HCT116 (cell line): ENCODE measurements around the gene TRPM8. TPM values are rescaled to one million over a fixed set of nuclear protein-coding genes. Genes with fewer than 3 reads are reported as not detected.

Experiments
- ATAC-seq: fragments of 200-7000 bp; cut with Tn5 transposase; 2 replicates; pipeline ENCODE4 v1.9.1; 2020; ENCODE audit warnings: mild to moderate bottlenecking, moderate library complexity
- BruUV-seq: library from RNA; stranded (reverse); fragments of 400-500 nt; replicated peaks from 2 replicates; lab custom pipeline; 2021; lab: Mats Ljungman, UMichigan
- CTCF ChIA-PET: fragments of 300-600 bp; sonication (Branson Sonifier 250); formaldehyde crosslinking; loops from one replicate; lab custom pipeline; 2021; ENCODE audit warnings: antibody characterized with exemption; lab: Charles Lee
- POLR2A ChIA-PET: fragments of 300-600, 350-600 bp; sonication (Branson Sonifier 250); formaldehyde crosslinking; loops from one replicate; lab custom pipeline; 2021; ENCODE audit warnings: antibody characterized with exemption; lab: Charles Lee
- RAD21 ChIA-PET, 2 experiments: fragments of 300-600 bp; sonication (Branson Sonifier 250); formaldehyde crosslinking; loops; one replicate each; lab custom pipeline; 2023; ENCODE audit warnings: low total read pairs in 2 of 2; ENCODE audit not compliant: uncharacterized antibody in 2 of 2, unreplicated experiment in 2 of 2, low non-redundant PET in 1 of 2; lab: Charles Lee
- DNase-seq: peaks from one replicate; pipeline ENCODE4 v3.0.0-alpha.2; 2010; ENCODE audit warnings: low read depth, low spot score
- H2AFZ ChIP-seq: fragments of 200-600 bp; shearing (Covaris generic), sonication (generic); 2 replicates; pipeline ENCODE4 v1.6.1; 2017; ENCODE audit warnings: low read depth, mixed run types, mixed read lengths, antibody characterized with exemption, low read length; ENCODE audit not compliant: poor library complexity, severe bottlenecking
- H3K27ac ChIP-seq: 2 replicates; pipeline ENCODE4 v1.5.1; 2012; ENCODE audit warnings: low read depth, low read length
- H3K27me3 ChIP-seq: fragments of 200-600 bp; sonication (generic); 2 replicates; pipeline ENCODE4 v1.6.1; 2016; ENCODE audit warnings: mixed run types, low read length, mixed read lengths; ENCODE audit not compliant: insufficient read depth
- H3K36me3 ChIP-seq, 2 experiments: fragments of 200-500 bp in 1 of 2; fragments of 200-600 bp in 1 of 2; sonication (Bioruptor generic) in 1 of 2; sonication (generic) in 1 of 2; 2 replicates each; pipeline versions ENCODE4 v1.5.1 to v1.6.1; 2014 to 2016; ENCODE audit warnings: low read length in 2 of 2, inconsistent platforms in 1 of 2, mixed read lengths in 1 of 2, mixed run types in 1 of 2; ENCODE audit not compliant: insufficient read depth in 2 of 2, control insufficient read depth in 1 of 2
- H3K4me1 ChIP-seq, 2 experiments: fragments of 200-600 bp in 1 of 2; sonication (generic) in 1 of 2; 2 replicates each; pipeline versions ENCODE4 v1.5.1 to v1.6.1; 2012 to 2017; ENCODE audit warnings: low read length in 2 of 2, inconsistent platforms in 1 of 2, mild to moderate bottlenecking in 1 of 2, mixed read lengths in 1 of 2, mixed run types in 1 of 2, moderate library complexity in 1 of 2; ENCODE audit not compliant: insufficient read depth in 2 of 2, control insufficient read depth in 1 of 2
- H3K4me2 ChIP-seq: fragments of 200-600 bp; sonication (generic); 2 replicates; pipeline ENCODE4 v1.6.1; 2017; ENCODE audit warnings: mixed run types, low read length, mixed read lengths
- H3K4me3 ChIP-seq, 2 experiments: fragments of 200-600 bp in 1 of 2; sonication (generic) in 1 of 2; replicated peaks in 1 of 2; 2 replicates each; pipeline ENCODE4 v1.5.1; 2011 to 2016; ENCODE audit warnings: low read length in 2 of 2, control low read depth in 1 of 2, low read depth in 1 of 2, mild to moderate bottlenecking in 1 of 2, mixed read lengths in 1 of 2, mixed run types in 1 of 2
- H3K79me2 ChIP-seq: fragments of 200-600 bp; sonication (generic); 2 replicates; pipeline ENCODE4 v1.6.1; 2017; ENCODE audit warnings: mild to moderate bottlenecking, mixed run types, low read length, moderate library complexity, mixed read lengths; ENCODE audit not compliant: insufficient read depth
- H3K9ac ChIP-seq: fragments of 200-600 bp; sonication (generic); 2 replicates; pipeline ENCODE4 v1.6.1; 2016; ENCODE audit warnings: low read length, mixed read lengths
- H3K9me2 ChIP-seq: fragments of 200-600 bp; sonication (generic), shearing (Covaris generic); 2 replicates; pipeline ENCODE4 v1.6.1; 2017; ENCODE audit warnings: mixed run types, mild to moderate bottlenecking, moderate library complexity; ENCODE audit not compliant: insufficient read depth
- H3K9me3 ChIP-seq, 2 experiments: fragments of 200-500 bp in 1 of 2; fragments of 200-600 bp in 1 of 2; sonication (Bioruptor generic) in 1 of 2; sonication (generic) in 1 of 2; 2 replicates each; pipeline ENCODE4 v1.6.1; 2014 to 2017; ENCODE audit warnings: low read length in 2 of 2, mixed read lengths in 2 of 2, inconsistent platforms in 1 of 2, low read depth in 1 of 2, mild to moderate bottlenecking in 1 of 2, mixed run types in 1 of 2, moderate library complexity in 1 of 2; ENCODE audit not compliant: control insufficient read depth in 1 of 2, insufficient read depth in 1 of 2
- H4K20me1 ChIP-seq: fragments of 200-600 bp; sonication (generic), shearing (Covaris generic); 2 replicates; pipeline ENCODE4 v1.6.1; 2017; ENCODE audit warnings: mixed run types, mild to moderate bottlenecking, moderate library complexity; ENCODE audit not compliant: insufficient read depth
- ATF3 ChIP-seq: IDR thresholded peaks from 2 replicates; pipeline ENCODE4 v1.6.1; 2012
- CTCF ChIP-seq, 3 experiments: fragments of 200-600 bp in 1 of 3; sonication (generic) in 1 of 3; IDR thresholded peaks in 2 of 3; conservative IDR thresholded peaks in 1 of 3; 2 replicates each; pipeline ENCODE4 v1.5.1; 2012 to 2017; ENCODE audit warnings: low read depth in 2 of 3, low read length in 2 of 3, antibody characterized with exemption in 1 of 3, borderline replicate concordance in 1 of 3, control low read depth in 1 of 3, mild to moderate bottlenecking in 1 of 3, mixed read lengths in 1 of 3, mixed run types in 1 of 3, moderate library complexity in 1 of 3; ENCODE audit not compliant: insufficient read depth in 1 of 3
- ELF1 ChIP-seq: IDR thresholded peaks from 2 replicates; pipeline ENCODE4 v1.6.1; 2012; ENCODE audit warnings: low read depth, borderline replicate concordance
- EZH2 ChIP-seq: fragments of 200-600 bp; sonication (generic); IDR thresholded peaks from 2 replicates; pipeline ENCODE4 v1.6.1; 2017; ENCODE audit warnings: antibody characterized with exemption, mixed run types
- EZH2phosphoT487 ChIP-seq: fragments of 200-600 bp; IDR thresholded peaks from 2 replicates; pipeline ENCODE4 v1.6.1; 2018; ENCODE audit warnings: antibody characterized with exemption, borderline replicate concordance
- FOSL1 ChIP-seq: IDR thresholded peaks from 2 replicates; pipeline ENCODE4 v1.6.1; 2012; ENCODE audit warnings: low read depth
- MAX ChIP-seq: IDR thresholded peaks from 2 replicates; pipeline ENCODE4 v1.6.1; 2012
- POLR2AphosphoS5 ChIP-seq: IDR thresholded peaks from 2 replicates; pipeline ENCODE4 v1.6.1; 2011; ENCODE audit warnings: mild to moderate bottlenecking, low read depth, low read length, moderate library complexity
- RAD21 ChIP-seq: IDR thresholded peaks from 2 replicates; pipeline ENCODE4 v1.6.1; 2012; ENCODE audit warnings: low read depth, mild to moderate bottlenecking
- REST ChIP-seq: IDR thresholded peaks from 2 replicates; pipeline ENCODE4 v1.6.1; 2012; ENCODE audit warnings: low read depth
- SP1 ChIP-seq: IDR thresholded peaks from 2 replicates; pipeline ENCODE4 v1.6.1; 2012; ENCODE audit warnings: low read depth
- SRF ChIP-seq: IDR thresholded peaks from 2 replicates; pipeline ENCODE4 v1.6.1; 2012; ENCODE audit warnings: low read depth
- YY1 ChIP-seq: IDR thresholded peaks from 2 replicates; pipeline ENCODE4 v1.6.1; 2011; ENCODE audit warnings: low read length, low read depth, moderate library complexity, mild to moderate bottlenecking; ENCODE audit not compliant: insufficient replicate concordance; ENCODE audit errors: extremely low read depth
- ZBTB33 ChIP-seq: IDR thresholded peaks from 2 replicates; pipeline ENCODE4 v1.6.1; 2011; ENCODE audit warnings: mild to moderate bottlenecking, low read length, moderate library complexity; ENCODE audit not compliant: insufficient replicate concordance; ENCODE audit errors: extremely low read depth
- ZFX ChIP-seq: fragments of 450-650 bp; IDR thresholded peaks from 2 replicates; pipeline ENCODE4 v1.6.1; 2017
- ZNF274 ChIP-seq: fragments of 200-500 bp; sonication (Bioruptor generic); IDR thresholded peaks from 2 replicates; pipeline ENCODE4 v1.6.1; 2014; ENCODE audit warnings: mild to moderate bottlenecking, low read depth, low read length, inconsistent platforms
- intact Hi-C: fragments of 100-400 bp; cut with micrococcal nuclease; formaldehyde crosslinking; loops from 2 replicates; pipeline ENCODE4 v1.10.0; 2022
- total RNA-seq: library from RNA; stranded (reverse); gene quantifications from one replicate; pipeline ENCODE4 v1.2.1, GENCODE V29; 2021; ENCODE audit not compliant: unreplicated experiment

The TRPM8 gene
- total RNA-seq, 1 experiment from 2014 or later, result 0.39 TPM

GRCh38 chr2:233996000-233996399 is 78.8 kb downstream of the TRPM8 start:
- H3K79me2 ChIP-seq, result no peaks in the 10 kb centered on the region
- TF ChIP-seq REST, result no peak
- no peak for TF ChIP-seq ZBTB33
- no peak for TF ChIP-seq YY1
- no peak for TF ChIP-seq POLR2AphosphoS5
- no peak for TF ChIP-seq CTCF (IDR thresholded peaks at IDR 0.05 in 2 of 3, conservative IDR thresholded peaks at IDR 0.05 in 1 of 3; ENCODE audit: borderline replicate concordance in 1 of 3, insufficient read depth in 1 of 3, low read depth in 2 of 3, low read length in 2 of 3)
- TF ChIP-seq EZH2, result no peak
- no peak for TF ChIP-seq ZFX
- TF ChIP-seq ZNF274, result no peak
- no peak for TF ChIP-seq RAD21
- no peak for TF ChIP-seq SRF
- TF ChIP-seq SP1, result no peak
- no peak for TF ChIP-seq FOSL1
- TF ChIP-seq ELF1, result no peak
- TF ChIP-seq MAX, result no peak
- TF ChIP-seq ATF3, result no peak
- no peak for TF ChIP-seq EZH2phosphoT487
- no peaks in the 10 kb centered on the region; the same call in 1 of the 2 replicates for H3K27me3 ChIP-seq
- BruUV-seq, result no TSS peak
- no peaks in the 10 kb centered on the region for H3K36me3 ChIP-seq
- H3K9me3 ChIP-seq, result no peaks in the 10 kb centered on the region
- no peaks in the 10 kb centered on the region for H4K20me1 ChIP-seq
- DNase-seq (no peak), ATAC-seq (no peak)
- H3K4me3 ChIP-seq, result no peak overlapping the region
- no peak overlapping the region for H2AFZ ChIP-seq
- H3K9me2 ChIP-seq, result no peaks in the 10 kb centered on the region
- no peaks in the 10 kb centered on the region for H3K4me1 ChIP-seq
- H3K4me2 ChIP-seq, result no peak overlapping the region
- H3K9ac ChIP-seq, result no peak overlapping the region
- RAD21 ChIA-PET, result no interaction called here
- H3K27ac ChIP-seq, result no peak overlapping the region
- POLR2A ChIA-PET, result no interaction called here
- intact Hi-C loops, result no loop called here
- CTCF ChIA-PET, result no interaction called here
